H1 (cell line): Measurements from ENCODE around the gene DNAJC2. TPM values are rescaled to one million over a fixed set of nuclear protein-coding genes. Genes with fewer than 3 reads are reported as not detected.

Experiments used
- CTCF ChIA-PET: fragments of 300-600 bp; sonication (Branson Sonifier 250); formaldehyde crosslinking; loops from one replicate; lab custom pipeline; 2021; ENCODE audit not compliant: partially characterized antibody; lab: Charles Lee
- POLR2A ChIA-PET: fragments of 300-600 bp; sonication (Branson Sonifier 250); formaldehyde crosslinking; loops from one replicate; lab custom pipeline; 2021; ENCODE audit warnings: inconsistent platforms; ENCODE audit not compliant: partially characterized antibody; lab: Charles Lee
- DNase-seq, 2 experiments: peaks; one replicate each; pipeline versions ENCODE4 v3.0.0 to v3.0.0-alpha.2; 2010 to 2022; ENCODE audit warnings: low spot score in 2 of 2, low read depth in 1 of 2, mixed read lengths in 1 of 2
- FAIRE-seq: peaks from 2 replicates; lab custom pipeline; 2011; peaks lifted over from hg19 to GRCh38; lab: Jason Lieb, UNC
- H2AFZ ChIP-seq: 2 replicates; pipeline ENCODE4 v1.8.1; 2012; ENCODE audit warnings: low read length, inconsistent platforms
- H2AK5ac ChIP-seq: 2 replicates; pipeline ENCODE4 v1.6.1; 2013; ENCODE audit warnings: low read depth, low read length
- H2BK120ac ChIP-seq: replicated peaks from 2 replicates; pipeline ENCODE3; 2013; ENCODE audit warnings: low read depth, low read length, inconsistent platforms
- H2BK12ac ChIP-seq: 2 replicates; pipeline ENCODE4 v1.6.1; 2013; ENCODE audit warnings: low read depth, low read length
- H2BK15ac ChIP-seq: 2 replicates; pipeline ENCODE4 v1.6.1; 2013; ENCODE audit warnings: low read length
- H2BK20ac ChIP-seq: 2 replicates; pipeline ENCODE4 v1.6.1; 2013; ENCODE audit warnings: low read length
- H2BK5ac ChIP-seq: 2 replicates; pipeline ENCODE4 v1.6.1; 2013; ENCODE audit warnings: low read depth, low read length
- H3K14ac ChIP-seq: 2 replicates; pipeline ENCODE4 v1.6.1; 2013; ENCODE audit warnings: inconsistent platforms; ENCODE audit not compliant: insufficient read length
- H3K18ac ChIP-seq: 2 replicates; pipeline ENCODE4 v1.6.1; 2013; ENCODE audit warnings: low read length; ENCODE audit errors: extremely low read depth
- H3K23ac ChIP-seq: 2 replicates; pipeline ENCODE4 v1.6.1; 2013; ENCODE audit warnings: inconsistent platforms; ENCODE audit not compliant: insufficient read length
- H3K23me2 ChIP-seq: 2 replicates; pipeline ENCODE4 v1.6.1; 2013; ENCODE audit warnings: low read depth, low read length
- H3K27ac ChIP-seq: 2 replicates; pipeline ENCODE4 v1.6.1; 2011; ENCODE audit warnings: low read depth, low read length, inconsistent platforms
- H3K27me3 ChIP-seq, 4 experiments: replicated peaks in 1 of 4; 1 replicate in 1 of 4; 2 replicates in 3 of 4; pipeline versions ENCODE4 v1.6.1 to v1.8.1; 2011 to 2013; ENCODE audit warnings: low read length in 3 of 4, mild to moderate bottlenecking in 3 of 4, inconsistent platforms in 2 of 4, mixed read lengths in 2 of 4, moderate library complexity in 1 of 4; ENCODE audit not compliant: control insufficient read depth in 3 of 4, insufficient read depth in 3 of 4; ENCODE audit errors: extremely low read depth in 1 of 4
- H3K36me3 ChIP-seq, 4 experiments: 2 replicates each; pipeline versions ENCODE4 v1.6.1 to v1.8.1; 2011 to 2013; ENCODE audit warnings: mild to moderate bottlenecking in 4 of 4, low read length in 3 of 4, moderate library complexity in 2 of 4, control low read depth in 1 of 4, inconsistent platforms in 1 of 4; ENCODE audit not compliant: insufficient read depth in 4 of 4, control insufficient read depth in 2 of 4
- H3K4ac ChIP-seq: replicated peaks from 2 replicates; pipeline ENCODE3; 2013; ENCODE audit warnings: low read length, low read depth, mixed read lengths, inconsistent platforms; ENCODE audit not compliant: insufficient read length
- H3K4me1 ChIP-seq, 4 experiments: replicated peaks in 1 of 4; 1 replicate in 1 of 4; 2 replicates in 3 of 4; pipeline versions ENCODE4 v1.6.1 to v1.8.1; 2011 to 2013; ENCODE audit warnings: low read length in 3 of 4, inconsistent platforms in 2 of 4, mixed read lengths in 1 of 4; ENCODE audit not compliant: insufficient read depth in 4 of 4, control insufficient read depth in 3 of 4
- H3K4me2 ChIP-seq, 2 experiments: 2 replicates each; pipeline versions ENCODE4 v1.6.1 to v1.8.1; 2011 to 2013; ENCODE audit warnings: low read depth in 2 of 2, low read length in 2 of 2, control low read depth in 1 of 2, inconsistent platforms in 1 of 2, mild to moderate bottlenecking in 1 of 2; ENCODE audit not compliant: insufficient read depth in 1 of 2
- H3K4me3 ChIP-seq, 4 experiments: fragments of 200-600, 300-600 bp in 1 of 4; sonication (generic), shearing (Covaris generic), sonication (Bioruptor Twin) in 1 of 4; 2 replicates each; pipeline versions ENCODE4 v1.5.1 to v1.8.1; 2011 to 2016; ENCODE audit warnings: low read length in 4 of 4, low read depth in 3 of 4, control low read depth in 2 of 4, inconsistent platforms in 2 of 4, mild to moderate bottlenecking in 2 of 4, mixed read lengths in 1 of 4, moderate library complexity in 1 of 4; ENCODE audit not compliant: insufficient read depth in 2 of 4; ENCODE audit errors: extremely low read depth in 1 of 4
- H3K56ac ChIP-seq: replicated peaks from 2 replicates; pipeline ENCODE3; 2013; ENCODE audit warnings: low read depth, mild to moderate bottlenecking, mixed read lengths, low read length, inconsistent platforms; ENCODE audit not compliant: insufficient read length
- H3K79me1 ChIP-seq: 2 replicates; pipeline ENCODE4 v1.6.1; 2013; ENCODE audit warnings: low read depth, low read length, control low read depth
- H3K79me2 ChIP-seq, 2 experiments: 2 replicates each; pipeline versions ENCODE4 v1.6.1 to v1.8.1; 2012 to 2013; ENCODE audit warnings: low read length in 2 of 2, mild to moderate bottlenecking in 2 of 2, inconsistent platforms in 1 of 2; ENCODE audit not compliant: insufficient read depth in 2 of 2, control insufficient read depth in 1 of 2
- H3K9ac ChIP-seq, 4 experiments: replicated peaks in 1 of 4; 1 replicate in 1 of 4; 2 replicates in 3 of 4; pipeline versions ENCODE4 v1.6.1 to v1.8.1; 2011 to 2013; ENCODE audit warnings: low read depth in 3 of 4, low read length in 3 of 4, control low read depth in 2 of 4, mild to moderate bottlenecking in 2 of 4, moderate library complexity in 2 of 4, inconsistent platforms in 1 of 4; ENCODE audit errors: extremely low read depth in 1 of 4
- H3K9me3 ChIP-seq, 2 experiments: 2 replicates each; pipeline versions ENCODE4 v1.6.1 to v1.8.1; 2012 to 2013; ENCODE audit warnings: mild to moderate bottlenecking in 2 of 2, moderate library complexity in 2 of 2, control low read depth in 1 of 2, inconsistent platforms in 1 of 2, low read depth in 1 of 2, low read length in 1 of 2, mixed read lengths in 1 of 2; ENCODE audit not compliant: insufficient read depth in 2 of 2
- H4K20me1 ChIP-seq, 2 experiments: replicated peaks in 1 of 2; 2 replicates each; pipeline versions ENCODE3 to v1.8.1; 2011 to 2013; ENCODE audit warnings: inconsistent platforms in 2 of 2, low read length in 2 of 2, mild to moderate bottlenecking in 1 of 2; ENCODE audit not compliant: insufficient read depth in 2 of 2, control insufficient read depth in 1 of 2
- H4K5ac ChIP-seq: 2 replicates; pipeline ENCODE4 v1.6.1; 2013; ENCODE audit warnings: low read length, low read depth, mixed read lengths, inconsistent platforms; ENCODE audit not compliant: insufficient read length
- H4K8ac ChIP-seq: 2 replicates; pipeline ENCODE4 v1.8.0; 2013; ENCODE audit warnings: mild to moderate bottlenecking, moderate library complexity, low read length, inconsistent platforms; ENCODE audit not compliant: insufficient read depth; ENCODE audit errors: extremely low read depth
- H4K91ac ChIP-seq: replicated peaks from 2 replicates; pipeline ENCODE3; 2013; ENCODE audit warnings: low read length, mixed read lengths, inconsistent platforms; ENCODE audit not compliant: insufficient read length
- ATF3 ChIP-seq: IDR thresholded peaks from 2 replicates; pipeline ENCODE4 v1.6.1; 2011; ENCODE audit warnings: low read depth, mild to moderate bottlenecking, low read length; ENCODE audit not compliant: insufficient read depth
- CHD2 ChIP-seq: IDR thresholded peaks from 2 replicates; pipeline ENCODE4 v1.6.1; 2012; ENCODE audit warnings: low read length, improper control_type of control experiment
- GABPA ChIP-seq: IDR thresholded peaks from 2 replicates; pipeline ENCODE4 v1.6.1; 2011; ENCODE audit warnings: mild to moderate bottlenecking, low read length, moderate library complexity, borderline replicate concordance; ENCODE audit not compliant: insufficient read depth
- HDAC2 ChIP-seq, 2 experiments: fragments of 300-600 bp in 1 of 2; sonication (generic) in 1 of 2; IDR thresholded peaks; 2 replicates each; pipeline ENCODE4 v1.6.1; 2011 to 2012; ENCODE audit warnings: low read depth in 2 of 2, low read length in 2 of 2, mild to moderate bottlenecking in 2 of 2, moderate library complexity in 2 of 2, borderline replicate concordance in 1 of 2, inconsistent platforms in 1 of 2
- KDM4A ChIP-seq: IDR thresholded peaks from one replicate; pipeline ENCODE4 v1.7.1; 2012; ENCODE audit warnings: low read depth, mild to moderate bottlenecking, moderate library complexity, low read length, inconsistent platforms; ENCODE audit not compliant: severe bottlenecking
- MAFK ChIP-seq: IDR thresholded peaks from 2 replicates; pipeline ENCODE4 v1.6.1; 2012; ENCODE audit warnings: low read depth, mild to moderate bottlenecking, improper control_type of control experiment, low read length
- POLR2A ChIP-seq, 2 experiments: IDR thresholded peaks; 1 replicate in 1 of 2; 2 replicates in 1 of 2; pipeline ENCODE4 v1.6.1; 2011; ENCODE audit warnings: low read depth in 2 of 2, low read length in 2 of 2, mild to moderate bottlenecking in 2 of 2; ENCODE audit errors: control extremely low read depth in 1 of 2
- SIN3A ChIP-seq, 2 experiments: IDR thresholded peaks in 1 of 2; conservative IDR thresholded peaks in 1 of 2; 2 replicates each; pipeline ENCODE4 v1.6.1; 2011 to 2012; ENCODE audit warnings: low read length in 2 of 2, improper control_type of control experiment in 1 of 2, low read depth in 1 of 2, mild to moderate bottlenecking in 1 of 2
- SP1 ChIP-seq: IDR thresholded peaks from 2 replicates; pipeline ENCODE4 v1.6.1; 2011; ENCODE audit warnings: low read depth, low read length
- YY1 ChIP-seq: IDR thresholded peaks from 2 replicates; pipeline ENCODE4 v1.6.1; 2011; ENCODE audit warnings: low read depth, mild to moderate bottlenecking, low read length
- WGBS, 2 experiments: shearing (Covaris generic) in 1 of 2; methylation state at CpG; one replicate each; pipeline versions ENCODE4 v1.1.6 to v1.1.7; 2013 to 2015; ENCODE audit warnings: low lambda C conversion rate in 2 of 2, mixed read lengths in 2 of 2, inconsistent platforms in 1 of 2, low coverage in 1 of 2, missing lambda C conversion rate in 1 of 2; ENCODE audit not compliant: insufficient replicate concordance in 2 of 2, insufficient coverage in 1 of 2, insufficient read length in 1 of 2; ENCODE audit errors: extremely low coverage in 1 of 2, missing lambda C conversion rate in 1 of 2; 5-methylcytosine and 5-hydroxymethylcytosine counted together
- polyA plus RNA-seq, 7 experiments: library from polyadenylated mRNA; depleted of rRNA in 3 of 7; stranded (reverse) in 5 of 7; unstranded in 2 of 7; fragments of >200 nt in 5 of 7; fragments of 200-250 nt in 2 of 7; gene quantifications; 1 replicate in 5 of 7; 2 replicates in 1 of 7; 4 replicates in 1 of 7; pipeline versions ENCODE4 v1.2.1 to v1.2.3, GENCODE V29; 2011 to 2013; ENCODE audit warnings: missing spikeins in 2 of 7, mixed read lengths in 2 of 7
- total RNA-seq: library from RNA; stranded (reverse); fragmentation: NEBNext Ultra II Directional; extraction: Animal tissue kit (Norgen Biotek cat#: 25700); gene quantifications from 2 replicates; pipeline ENCODE4 v1.2.1, GENCODE V29; 2021

DNAJC2 gene
- total and polyA plus RNA-seq, 2 of the 8 experiments (the other 6 are each of a cell fraction or from before 2014, with no cell fraction given) = 9.8 to 42.2 TPM

DNA sequence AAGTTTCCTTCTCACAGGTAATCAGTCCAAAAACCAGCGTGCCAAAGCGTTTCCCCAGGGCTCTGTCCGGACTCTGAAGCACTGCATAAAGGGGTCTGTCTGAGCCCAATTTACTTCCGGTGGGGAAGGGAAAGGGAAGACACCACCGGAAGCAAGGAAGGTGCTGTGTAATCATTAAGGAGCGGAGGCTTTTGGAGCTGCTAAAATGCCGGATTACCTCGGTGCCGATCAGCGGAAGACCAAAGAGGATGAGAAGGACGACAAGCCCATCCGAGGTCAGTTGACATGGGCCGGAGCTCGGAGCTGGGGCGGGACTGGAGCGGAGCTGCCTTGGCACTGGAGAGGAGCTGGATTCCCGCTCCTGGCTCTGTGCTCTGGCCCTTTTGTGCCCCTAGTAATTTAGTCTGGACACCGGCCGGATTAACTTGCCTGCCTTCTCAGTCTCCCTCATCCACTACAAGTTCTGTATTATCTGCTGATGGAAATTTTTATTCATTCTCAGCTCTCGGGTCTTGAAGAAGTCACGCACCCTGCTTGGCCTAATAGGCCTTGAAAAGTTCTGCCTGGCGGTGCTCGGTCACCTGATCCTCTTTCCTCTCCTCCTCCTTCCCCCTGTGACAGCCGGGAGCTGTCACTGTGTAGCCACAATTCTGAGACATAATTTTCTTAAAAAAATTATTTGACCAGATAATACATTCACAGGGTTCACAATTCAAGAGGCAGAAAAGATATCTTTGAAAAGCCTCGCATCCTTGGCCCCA lies 3.1 kb upstream of the DNAJC2 start, which contains the start of gene PSMC2:
TSS of gene PSMC2 (plus strand) at position 137 of the 761 bp plus-strand sequence. CDS start at position 206, 69 bp downstream.
- Histone ChIP-seq H3K27me3 (no peaks in the 10 kb centered on the region), H3K4me3 (peak within 1 kb of the TSS; percentile 84 to 99 (median 96)), H3K27ac (peak within 1 kb of the TSS; percentile 81), H3K4me1 (peaks cover 0 to 8% (median 2%) of the 10 kb centered on the region in 4 experiments; a peak in 2 of 7 replicates), H3K79me2 (peaks cover 32 to 73% of the 10 kb centered on the region in 2 experiments), H3K4me2 (peak within 1 kb of the TSS; percentile 52 to 71), H2BK20ac (no peak within 1 kb of the TSS), H4K5ac (peak within 1 kb of the TSS; percentile 80), H3K36me3 (peaks cover 0 to 5% (median under 1%) of the 10 kb centered on the region in 4 experiments; a peak in 4 of 8 replicates), H3K18ac (peak within 1 kb of the TSS; percentile 81; the same call in 1 of the 2 replicates), H2BK5ac (peak within 1 kb of the TSS; percentile 85), H3K9ac (peak within 1 kb of the TSS; percentile 84 to 99 (median 92)), H3K23me2 (peaks cover 8% of the 10 kb centered on the region), H2BK12ac (no peak within 1 kb of the TSS), H3K23ac (no peak within 1 kb of the TSS), H3K4ac (no peak within 1 kb of the TSS), H3K9me3 (no peaks in the 10 kb centered on the region), H3K14ac (no peak within 1 kb of the TSS), H2BK120ac (no peak within 1 kb of the TSS), H4K20me1 (peaks cover 2 to 5% of the 10 kb centered on the region in 2 experiments), H2AK5ac (no peak within 1 kb of the TSS), H2AFZ (peak within 1 kb of the TSS; percentile 24; the same call in 1 of the 2 replicates), H3K56ac (peak within 1 kb of the TSS; percentile 60), H4K8ac (0 out of 2 replicates have a peak within 1 kb of the TSS, but pooled peaks have one; percentile 95), H3K79me1 (peaks cover 8% of the 10 kb centered on the region; the same call in 1 of the 2 replicates), H2BK15ac (no peak within 1 kb of the TSS), H4K91ac (peak within 1 kb of the TSS; percentile 95)
- CTCF ChIA-PET = interaction anchor here (1.4 to 1.8 kb wide), 2 partner anchors 18 to 58 kb away, joined by 3 to 8 read pairs; no protein-coding TSS in a partner anchor
- POLR2A ChIA-PET = interaction anchor here (0.9 to 1.4 kb wide), 6 partner anchors 9 to 272 kb away, joined by 3 to 5 read pairs (median 4); partner anchors contain the start of gene ARMC10
- 2% methylated on average over 25 of the region's 25 CpGs; no CpG with 5 or more reads in 1 of the 2 experiments for WGBS, 2 experiments
- peak; percentile 49 to 76 for DNase-seq
- FAIRE-seq = no peak
- 0 out of 2 replicates have a peak, but pooled peaks have one; percentile 35 for TF ChIP-seq SP1
- peak; percentile 81; the same call in 1 of the 2 replicates for TF ChIP-seq MAFK
- TF ChIP-seq POLR2A (IDR thresholded peaks at IDR 0.05; ENCODE audit: control extremely low read depth in 1 of 2, low read depth in 2 of 2, low read length in 2 of 2) = peak; percentile 44 to 88
- TF ChIP-seq SIN3A (conservative IDR thresholded peaks at IDR 0.05 in 1 of 2, IDR thresholded peaks at IDR 0.05 in 1 of 2; ENCODE audit: low read depth in 1 of 2, low read length in 2 of 2) = peak; percentile 92 to 95
- TF ChIP-seq CHD2 = no peak
- TF ChIP-seq HDAC2 (IDR thresholded peaks at IDR 0.05; ENCODE audit: borderline replicate concordance in 1 of 2, low read depth in 2 of 2, low read length in 2 of 2) = peak; percentile 54 to 94; a peak in 2 of 4 replicates
- TF ChIP-seq KDM4A = peak; percentile 64
- peak; percentile 99 for TF ChIP-seq GABPA
- peak; percentile 77 for TF ChIP-seq YY1
- TF ChIP-seq ATF3 = no peak
